NCI-H2171 treated with DMSO at 0.1 percent for 48 hours (cell line): ENCODE data around the gene C20orf173.
"Not testable (repeated sequence)": the region's sequence is repeated elsewhere in the genome, so short reads cannot be mapped to it uniquely, and the experiment has no call there.

Experiments
- DNase-seq: peaks from one replicate; lab custom pipeline; 2025; lab: John Stamatoyannopoulos, UW

Gene C20orf173

GRCh38 chr20:35546127-35546526, 16.7 kb upstream of the C20orf173 start:
- no peak for DNase-seq

- DNase-seq = not testable (repeated sequence)
Measured at GRCh38 chr20:35544941-35545340, 15.5 kb upstream of the C20orf173 start.

GRCh38 chr20:35544436-35544835, 15.0 kb upstream of the C20orf173 start:
- DNase-seq = no peak

- no peak for DNase-seq
Measured at GRCh38 chr20:35542990-35543389, 13.5 kb upstream of the C20orf173 start.

DNA sequence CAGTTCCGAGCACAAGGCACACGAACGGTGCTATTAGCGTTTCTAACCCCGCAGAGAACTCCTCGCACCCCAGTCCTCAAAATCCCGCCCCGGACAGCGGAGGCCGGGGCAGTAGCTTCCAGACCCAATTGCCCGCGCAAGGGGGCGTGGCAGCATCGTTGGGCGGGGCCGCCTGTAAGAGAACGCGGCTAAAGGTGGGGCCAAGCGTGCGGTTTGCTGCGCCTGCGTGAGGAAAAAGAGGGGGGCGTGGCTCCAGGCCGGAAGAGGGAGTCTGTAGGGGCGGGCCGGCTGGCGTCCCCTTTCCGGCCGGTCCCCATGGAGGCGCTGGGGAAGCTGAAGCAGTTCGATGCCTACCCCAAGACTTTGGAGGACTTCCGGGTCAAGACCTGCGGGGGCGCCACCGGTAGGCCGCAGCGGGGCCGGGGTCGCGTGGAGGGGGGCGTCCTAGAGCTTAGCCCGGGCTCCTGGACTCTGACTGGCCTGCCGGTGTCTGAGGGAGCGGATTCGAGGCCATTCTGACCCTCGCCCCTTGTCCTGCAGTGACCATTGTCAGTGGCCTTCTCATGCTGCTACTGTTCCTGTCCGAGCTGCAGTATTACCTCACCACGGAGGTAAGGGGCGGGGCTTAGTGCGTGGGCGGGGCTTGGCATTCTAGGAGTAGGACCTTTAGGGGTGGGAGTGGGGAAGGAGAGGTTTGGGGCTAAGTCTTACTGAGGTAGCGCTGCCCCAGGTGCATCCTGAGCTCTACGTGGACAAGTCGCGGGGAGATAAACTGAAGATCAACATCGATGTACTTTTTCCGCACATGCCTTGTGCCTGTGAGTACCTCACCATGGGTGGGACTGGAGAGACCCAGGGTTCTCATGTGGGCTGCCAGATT, 12.6 kb upstream of the C20orf173 start, which contains the start of gene ERGIC3:
Gene ERGIC3 (plus strand): TSS at position 296 of the 880 bp plus-strand sequence. CDS start 20 bp downstream, at position 316.
- DNase-seq = peak; percentile 99

GRCh38 chr20:35541118-35541782, 11.8 kb upstream of the C20orf173 start:
- no peak for DNase-seq

- peak; percentile 90 for DNase-seq
Measured at GRCh38 chr20:35539756-35540212, 10.3 kb upstream of the C20orf173 start.

DNA sequence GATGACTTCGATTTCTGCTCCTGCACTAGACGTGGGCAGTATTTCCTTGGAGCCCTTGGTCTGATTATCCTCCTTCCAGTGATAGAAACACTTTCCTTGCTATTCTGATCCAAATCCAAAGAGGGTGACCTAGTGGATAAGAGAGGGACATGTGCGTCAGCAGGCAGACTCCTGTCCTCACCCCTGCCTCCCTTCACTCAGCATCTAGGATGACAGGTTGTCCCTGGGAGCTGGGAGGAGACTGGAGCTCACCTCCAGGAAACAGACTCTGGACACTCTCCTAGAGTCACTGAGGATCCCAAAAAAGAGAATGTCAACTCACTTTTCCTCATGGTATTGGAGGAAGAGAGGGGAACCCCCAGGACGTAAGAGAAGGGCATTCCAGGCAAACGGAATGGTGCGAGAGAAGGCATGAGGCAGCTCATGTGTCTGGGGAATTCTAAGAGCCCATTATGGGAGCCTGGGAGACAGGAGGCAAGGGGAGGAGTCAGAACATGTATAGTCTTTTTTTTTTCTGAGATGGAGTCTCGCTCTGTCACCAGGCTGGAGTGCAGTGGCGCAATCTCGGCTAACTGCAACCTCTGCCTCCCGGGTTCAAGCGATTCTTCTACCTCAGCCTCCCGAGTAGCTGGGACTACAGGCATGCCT, 2.2 kb downstream of the C20orf173 start:
- peak; percentile 94 for DNase-seq

DNA sequence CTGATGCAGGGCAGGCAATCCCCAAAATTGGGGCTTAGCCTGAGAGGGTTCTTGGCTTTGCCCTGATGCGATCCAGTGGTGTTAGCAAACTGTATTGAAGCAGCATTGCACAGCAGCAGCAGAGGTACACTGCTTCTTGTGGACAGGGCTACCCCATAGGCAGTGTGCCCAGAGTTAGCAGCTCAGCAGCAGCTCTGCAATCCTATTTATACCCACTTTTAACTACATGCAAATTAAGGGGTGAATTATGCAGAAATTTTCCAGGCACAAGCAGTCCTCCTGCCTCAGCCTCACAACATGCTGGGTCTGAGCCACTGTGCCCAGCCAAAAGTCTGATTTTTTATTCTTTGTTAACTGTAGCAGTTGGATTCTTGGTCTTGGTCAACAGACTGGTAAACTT, 3.8 kb downstream of the C20orf173 start:
- no peak for DNase-seq

DNA sequence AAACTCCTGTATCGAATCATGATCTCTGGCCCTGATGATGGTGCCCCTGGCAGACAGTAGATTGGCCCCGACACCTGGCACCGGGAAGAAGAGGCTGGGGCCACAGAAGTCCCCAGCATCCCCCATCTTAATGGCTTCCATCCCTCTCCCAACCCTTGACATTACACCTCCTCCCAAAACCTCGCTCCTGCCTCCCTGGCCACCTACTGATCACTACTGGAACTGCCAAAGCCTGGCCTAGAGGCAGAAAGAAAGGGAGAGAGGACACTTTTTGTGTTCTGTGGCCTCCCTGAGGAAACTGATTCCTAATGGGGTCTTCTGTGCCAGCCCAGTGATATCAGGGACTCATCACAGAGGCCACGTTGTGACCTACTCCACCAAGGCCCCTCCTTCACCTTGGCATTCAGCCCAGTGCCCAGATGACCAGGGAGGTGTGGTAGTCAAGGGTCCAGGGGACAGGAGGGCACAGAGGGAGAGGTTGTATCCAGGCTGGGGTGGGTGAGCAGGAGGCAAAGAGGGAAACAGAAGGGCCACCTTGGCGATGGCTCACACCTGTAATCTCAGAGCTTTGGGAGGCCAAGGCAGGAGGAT, 6.1 kb downstream of the C20orf173 start:
- DNase-seq = no peak

- DNase-seq = no peak
Measured at GRCh38 chr20:35518955-35519354, 10.5 kb downstream of the C20orf173 start.

- not testable (repeated sequence) for DNase-seq
Measured at GRCh38 chr20:35517767-35518166, 11.7 kb downstream of the C20orf173 start.

DNA sequence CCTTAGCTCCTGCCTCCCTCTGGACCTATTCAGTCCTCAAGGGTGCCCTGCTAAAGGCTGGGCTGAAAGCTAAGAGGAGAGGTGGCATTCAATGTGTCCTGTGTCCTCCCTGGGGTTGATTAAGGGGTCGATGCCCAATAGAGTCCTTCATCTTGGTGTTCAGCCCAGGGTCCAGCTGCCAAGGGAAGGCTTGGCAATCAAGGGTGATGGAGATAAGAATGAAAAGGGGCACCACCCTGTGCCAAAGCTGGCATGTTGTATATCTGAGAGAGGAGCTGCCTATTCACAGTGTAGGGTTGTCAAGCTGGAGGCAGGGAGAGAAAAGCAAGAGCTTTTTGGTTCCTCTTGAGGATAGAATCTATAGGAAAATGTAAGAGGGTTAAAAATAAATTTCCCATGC, 12.3 kb downstream of the C20orf173 start:
- DNase-seq = no peak

GRCh38 chr20:35515949-35516645, 13.4 kb downstream of the C20orf173 start:
- DNase-seq = no peak

- no peak for DNase-seq
Measured at GRCh38 chr20:35515341-35515740, 14.1 kb downstream of the C20orf173 start.

DNA sequence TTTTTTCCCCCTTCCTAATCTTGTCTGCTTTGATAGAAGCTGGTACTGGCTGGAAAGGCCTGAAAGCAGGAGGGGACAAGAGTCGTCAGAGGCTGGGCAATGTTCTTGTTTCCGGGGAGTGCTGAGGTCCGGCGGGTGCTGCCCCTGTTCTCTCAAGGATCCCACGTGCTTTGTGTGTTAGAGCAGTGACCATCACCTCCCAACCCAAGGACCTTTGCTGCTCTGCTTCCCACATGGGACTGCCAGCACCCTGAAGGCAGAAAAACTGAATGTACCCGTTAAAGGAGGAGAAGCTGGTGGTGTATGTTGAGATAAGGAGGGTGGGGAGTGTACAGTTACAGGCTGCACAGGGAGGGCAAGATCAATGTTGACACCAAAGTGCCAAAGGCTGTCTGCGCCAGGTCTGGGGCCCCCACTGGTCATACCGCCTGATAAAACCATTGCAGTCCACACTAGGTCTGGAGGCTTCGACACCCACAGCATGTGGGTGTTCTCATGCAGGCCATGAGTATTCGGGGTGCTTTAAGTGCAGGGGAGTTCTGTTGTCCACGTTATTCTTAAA, 15.0 kb downstream of the C20orf173 start:
- no peak for DNase-seq

- peak; percentile 49 for DNase-seq
Measured at GRCh38 chr20:35511814-35512420, 17.5 kb downstream of the C20orf173 start.

DNA sequence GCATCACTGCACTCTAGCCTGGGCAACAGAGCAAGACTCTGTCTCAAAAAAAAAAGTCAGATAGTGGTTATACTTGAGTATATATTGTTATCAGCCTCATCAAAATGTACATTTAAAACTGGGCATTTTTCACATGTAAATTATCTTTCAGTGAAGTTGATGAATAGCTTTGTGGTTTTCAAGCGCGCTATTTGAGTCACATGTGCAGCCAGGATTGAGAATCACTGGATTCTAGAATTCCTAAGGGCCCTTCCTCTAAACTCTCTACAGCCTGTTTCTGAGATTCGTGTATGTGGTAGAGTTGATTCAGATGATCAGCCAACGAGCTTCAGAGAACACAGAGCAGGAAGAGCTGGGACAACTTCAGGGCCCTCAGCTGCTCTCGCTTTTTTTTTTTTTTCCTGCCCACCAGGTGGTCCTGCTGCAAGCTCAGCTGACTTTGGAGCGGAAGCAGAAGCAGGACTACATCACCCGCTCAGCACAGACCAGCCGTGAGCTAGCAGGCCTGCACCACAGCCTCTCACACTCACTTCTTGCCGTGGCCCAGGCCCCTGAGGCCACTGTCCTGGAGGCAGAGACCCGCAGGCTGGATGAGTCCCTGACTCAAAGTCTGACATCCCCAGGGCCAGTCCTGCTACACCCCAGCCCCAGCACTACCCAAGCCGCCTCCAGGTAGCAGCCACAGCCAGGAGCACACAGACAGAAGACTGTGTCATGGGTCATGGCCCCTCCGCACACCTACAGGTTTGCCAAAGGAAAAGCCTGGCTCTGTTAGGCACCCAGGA, 18.3 kb downstream of the C20orf173 start:
- no peak for DNase-seq

DNA sequence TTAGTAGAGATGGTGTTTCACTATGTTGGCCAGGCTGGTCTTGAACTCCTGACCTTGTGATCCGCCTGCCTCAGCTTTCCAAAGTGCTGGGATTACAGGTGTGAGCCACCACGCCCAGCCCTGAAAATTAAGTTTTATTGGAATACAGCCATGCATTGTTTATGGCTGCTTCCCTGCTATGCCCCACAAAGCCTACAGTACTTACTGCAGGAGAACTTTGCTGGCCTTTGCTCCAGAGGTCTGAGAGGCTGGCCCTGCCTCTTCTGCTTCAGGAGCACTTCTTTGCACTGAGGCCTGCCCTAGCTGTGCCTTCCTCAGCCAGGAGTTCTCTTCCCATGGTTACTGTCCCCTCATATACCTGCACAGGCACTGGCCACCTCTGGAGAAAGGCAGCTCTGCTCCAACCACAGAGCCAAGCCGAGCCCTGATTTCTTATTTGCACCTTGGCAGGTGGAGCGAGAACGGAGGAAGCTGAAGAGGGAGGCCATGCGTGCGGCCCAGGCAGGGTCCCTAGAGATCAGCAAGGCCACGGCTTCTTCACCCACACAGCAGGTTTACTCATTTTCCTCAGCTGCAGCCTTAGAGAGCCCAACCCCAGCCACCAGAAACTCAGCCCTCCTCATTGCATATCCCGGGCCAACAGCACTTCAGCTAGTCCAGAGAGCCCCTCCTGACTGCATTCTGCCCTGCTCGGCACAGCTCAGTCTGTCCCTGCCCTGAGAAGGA, 20.8 kb downstream of the C20orf173 start:
- DNase-seq = no peak
